Esophagus squamous epithelium (tissue), 4 donors: ENCODE measurements around the gene NFKBIE.

ENCODE experiments used
- CTCF ChIP-seq, 6 experiments: fragments of 450-650 bp in 4 of 6; fragments of 200-600 bp in 2 of 6; sonication (generic) in 2 of 6; IDR thresholded peaks; one replicate each; pipeline ENCODE4 v1.5.1; 2016 to 2019; ENCODE audit warnings: antibody characterized with exemption in 6 of 6, mild to moderate bottlenecking in 4 of 6, moderate library complexity in 4 of 6
- POLR2A ChIP-seq, 4 donors: fragments of 450-650 bp; IDR thresholded peaks; one replicate each; pipeline ENCODE4 v1.6.1; 2017; ENCODE audit warnings: antibody characterized with exemption in 4 of 4, mild to moderate bottlenecking in 4 of 4, moderate library complexity in 3 of 4

GRCh38 chr6:44222486-44223318 lies 42.6 kb downstream of the NFKBIE start:
- TF ChIP-seq POLR2A (IDR thresholded peaks at IDR 0.05) (no peak), CTCF (IDR thresholded peaks at IDR 0.05) (no peak)
